Measurements from ENCODE around the gene ADCK2.
"Not testable (repeated sequence)": the region's sequence is repeated elsewhere in the genome, so short reads cannot be mapped to it uniquely, and the experiment has no call there.

Gene ADCK2

GRCh38 chr7:140732416-140732815 lies 59.7 kb downstream of the ADCK2 start:
- Histone ChIP-seq H3K27ac (no peak overlapping the region), H3K27me3 (replicated peaks) (no peaks in the 10 kb centered on the region), H3K36me3 (replicated peaks) (no peaks in the 10 kb centered on the region), H3K4me3 (ENCODE audit: low read depth, low read length) (no peak overlapping the region)
- in situ Hi-C loops (cut with HindIII; ENCODE audit: low pct_ligation_motif_present, low sequenced_read_pairs) = no loop called here
- no peak for TF ChIP-seq CTCF (IDR thresholded peaks at IDR 0.05; ENCODE audit: low read depth, low read length, missing control alignments)
- DNase-seq = no peak

DNA sequence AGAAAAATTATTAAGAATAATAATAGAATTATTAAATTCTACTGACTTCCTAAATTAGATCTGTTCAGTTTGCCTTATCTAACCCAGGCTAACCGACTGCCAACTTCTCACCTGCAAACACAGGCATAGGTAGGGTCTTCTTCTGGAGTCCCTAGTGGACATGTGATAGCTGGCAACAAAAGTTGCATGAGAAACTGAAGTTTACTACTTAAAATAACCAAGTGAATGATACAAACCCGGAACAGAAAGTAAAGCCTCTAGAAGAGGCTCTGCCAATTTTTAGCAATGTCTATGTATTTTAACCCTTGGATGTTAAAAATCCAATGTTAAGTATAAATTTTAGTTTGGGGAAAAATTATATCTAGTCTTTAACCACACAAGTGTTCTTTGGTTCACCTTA lies 61.4 kb downstream of the ADCK2 start:
- in situ Hi-C loops (cut with HindIII; ENCODE audit: low pct_ligation_motif_present, low sequenced_read_pairs) = no loop called here
- Histone ChIP-seq H3K27me3 (replicated peaks) (no peaks in the 10 kb centered on the region), H3K27ac (no peak overlapping the region), H3K4me3 (ENCODE audit: low read depth, low read length) (no peak overlapping the region), H3K36me3 (replicated peaks) (no peaks in the 10 kb centered on the region)
- no peak for DNase-seq
- no peak for TF ChIP-seq CTCF (IDR thresholded peaks at IDR 0.05; ENCODE audit: low read depth, low read length, missing control alignments)

DNA sequence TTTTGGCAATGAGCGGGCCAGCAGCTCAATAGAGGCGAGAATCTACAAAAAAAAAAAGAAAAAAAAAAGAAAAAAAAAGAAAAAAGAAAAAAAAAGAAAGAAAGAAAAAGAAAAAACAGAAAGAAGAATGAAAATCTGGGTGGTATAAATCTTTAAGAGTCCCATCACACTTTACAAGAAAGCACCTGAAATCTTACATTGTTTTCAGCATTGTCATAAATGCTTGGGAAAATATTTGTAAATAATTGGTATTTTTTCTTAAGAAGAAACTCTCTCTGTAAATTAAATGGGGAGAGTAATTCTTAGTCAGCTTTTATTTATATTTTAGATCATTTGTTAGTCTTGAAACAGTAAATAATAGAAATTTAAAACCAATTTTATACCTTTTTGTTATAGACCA lies 62.0 kb downstream of the ADCK2 start:
- in situ Hi-C loops (cut with HindIII; ENCODE audit: low pct_ligation_motif_present, low sequenced_read_pairs) = no loop called here
- Histone ChIP-seq H3K27me3 (replicated peaks) (no peaks in the 10 kb centered on the region), H3K4me3 (ENCODE audit: low read depth, low read length) (no peak overlapping the region), H3K27ac (no peak overlapping the region), H3K36me3 (replicated peaks) (no peaks in the 10 kb centered on the region)
- no peak for DNase-seq
- no peak for TF ChIP-seq CTCF (IDR thresholded peaks at IDR 0.05; ENCODE audit: low read depth, low read length, missing control alignments)

DNA sequence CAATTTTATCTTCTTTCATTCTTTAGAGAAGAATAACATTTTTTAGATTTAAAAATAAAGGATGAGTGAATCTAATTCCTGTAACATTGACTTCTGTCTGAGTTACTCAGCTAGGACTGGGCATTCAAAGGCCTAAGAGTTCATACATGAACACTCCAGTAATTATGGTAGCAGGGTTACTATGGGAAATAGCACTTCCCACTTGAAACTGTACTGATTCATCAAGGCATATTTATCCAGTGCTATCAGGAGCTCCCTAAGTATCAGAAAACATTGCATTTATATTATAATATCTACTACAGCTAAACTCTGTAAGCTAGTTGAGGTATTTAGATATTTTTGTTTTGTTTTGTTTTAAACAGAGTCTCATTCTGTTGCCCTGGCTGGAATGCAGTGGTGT lies 65.5 kb downstream of the ADCK2 start:
- Histone ChIP-seq H3K36me3 (replicated peaks) (no peaks in the 10 kb centered on the region), H3K27ac (no peak overlapping the region), H3K4me3 (ENCODE audit: low read depth, low read length) (no peak overlapping the region), H3K27me3 (replicated peaks) (no peaks in the 10 kb centered on the region)
- no peak for TF ChIP-seq CTCF (IDR thresholded peaks at IDR 0.05; ENCODE audit: low read depth, low read length, missing control alignments)
- peak; percentile 5 for DNase-seq
- in situ Hi-C loops (cut with HindIII; ENCODE audit: low pct_ligation_motif_present, low sequenced_read_pairs) = no loop called here

- H3K4me3 ChIP-seq (ENCODE audit: low read depth, low read length); H3K27me3 ChIP-seq (replicated peaks); H3K27ac ChIP-seq; DNase-seq; in situ Hi-C loops (cut with HindIII; ENCODE audit: low pct_ligation_motif_present, low sequenced_read_pairs); H3K36me3 ChIP-seq (replicated peaks): not testable (repeated sequence)
These were observed 70.5 kb downstream of the ADCK2 start for GRCh38 chr7:140743255-140743654.

- TF ChIP-seq CTCF (IDR thresholded peaks at IDR 0.05; ENCODE audit: low read depth, low read length, missing control alignments) = no peak
- Histone ChIP-seq H3K27ac (no peak overlapping the region), H3K27me3 (replicated peaks) (no peaks in the 10 kb centered on the region), H3K4me3 (ENCODE audit: low read depth, low read length) (no peak overlapping the region), H3K36me3 (replicated peaks) (no peaks in the 10 kb centered on the region)
- in situ Hi-C loops (cut with HindIII; ENCODE audit: low pct_ligation_motif_present, low sequenced_read_pairs) = no loop called here
- no peak for DNase-seq
These were observed 71.3 kb downstream of the ADCK2 start for GRCh38 chr7:140744005-140744404.
